Activated naive CD8-positive, alpha-beta T cell treated with anti-CD3 and anti-CD28 coated beads, Interleukin-2, amount 50 U/mL, for 24 hours (primary cell): Measurements from ENCODE around the gene FSHR.

Experiments
- ATAC-seq: fragments of 150-1000 bp; cut with Tn5 transposase; one replicate; pipeline ENCODE4 v1.10.0; 2021
- DNase-seq: peaks from one replicate; pipeline ENCODE4 v3.0.0; 2021
- H3K27ac Mint-ChIP-seq: one replicate; pipeline ENCODE4 v1.8.0; 2021; ENCODE audit warnings: mild to moderate bottlenecking, mixed read lengths
- H3K27me3 Mint-ChIP-seq: one replicate; pipeline ENCODE4 v1.8.0; 2021; ENCODE audit warnings: mixed read lengths
- H3K36me3 Mint-ChIP-seq: one replicate; pipeline ENCODE4 v1.8.0; 2021; ENCODE audit warnings: low read depth, mixed read lengths
- H3K4me1 Mint-ChIP-seq: one replicate; pipeline ENCODE4 v1.8.0; 2021; ENCODE audit warnings: mixed read lengths
- H3K4me3 Mint-ChIP-seq: one replicate; pipeline ENCODE4 v1.8.0; 2021; ENCODE audit warnings: mild to moderate bottlenecking, moderate library complexity, mixed read lengths
- H3K9me3 Mint-ChIP-seq: one replicate; pipeline ENCODE4 v1.8.0; 2021; ENCODE audit warnings: mixed read lengths

Gene FSHR

GRCh38 chr2:49070716-49071115 is 83.6 kb downstream of the FSHR start:
- no peak overlapping the region for H3K4me3 Mint-ChIP-seq
- ATAC-seq = no peak
- DNase-seq = no peak
- H3K4me1 Mint-ChIP-seq = no peaks in the 10 kb centered on the region
- H3K27me3 Mint-ChIP-seq = no peaks in the 10 kb centered on the region
- H3K9me3 Mint-ChIP-seq = peaks cover 7% of the 10 kb centered on the region
- H3K36me3 Mint-ChIP-seq = no peaks in the 10 kb centered on the region
- H3K27ac Mint-ChIP-seq = no peak overlapping the region

GRCh38 chr2:49069829-49070228 is 84.5 kb downstream of the FSHR start:
- H3K36me3 Mint-ChIP-seq = no peaks in the 10 kb centered on the region
- no peak for DNase-seq

GRCh38 chr2:49068613-49069012 is 85.7 kb downstream of the FSHR start:
- H3K27ac Mint-ChIP-seq = no peak overlapping the region
- DNase-seq (no peak), ATAC-seq (no peak)
- no peak overlapping the region for H3K4me3 Mint-ChIP-seq
- no peaks in the 10 kb centered on the region for H3K36me3 Mint-ChIP-seq
- H3K9me3 Mint-ChIP-seq = no peaks in the 10 kb centered on the region
- H3K27me3 Mint-ChIP-seq = no peaks in the 10 kb centered on the region
- no peaks in the 10 kb centered on the region for H3K4me1 Mint-ChIP-seq

More at GRCh38 chr2:49069829-49070228, 84.5 kb downstream of the FSHR start:
- H3K27ac Mint-ChIP-seq = no peak overlapping the region
- no peaks in the 10 kb centered on the region for H3K27me3 Mint-ChIP-seq
- peaks cover 7% of the 10 kb centered on the region for H3K9me3 Mint-ChIP-seq
- H3K4me1 Mint-ChIP-seq = no peaks in the 10 kb centered on the region
- H3K4me3 Mint-ChIP-seq = no peak overlapping the region
- ATAC-seq = no peak

GRCh38 chr2:49067971-49068370 is 86.3 kb downstream of the FSHR start:
- DNase-seq = no peak
- Mint-ChIP-seq H3K27me3 (no peaks in the 10 kb centered on the region), H3K27ac (no peak overlapping the region), H3K4me3 (no peak overlapping the region), H3K36me3 (no peaks in the 10 kb centered on the region), H3K9me3 (no peaks in the 10 kb centered on the region), H3K4me1 (no peaks in the 10 kb centered on the region)
- ATAC-seq = no peak

- H3K9me3 Mint-ChIP-seq = peaks cover 18% of the 10 kb centered on the region
- no peak for ATAC-seq
- H3K27ac Mint-ChIP-seq = no peak overlapping the region
- H3K27me3 Mint-ChIP-seq = peaks cover 2% of the 10 kb centered on the region
- DNase-seq = no peak
- no peaks in the 10 kb centered on the region for H3K4me1 Mint-ChIP-seq
- no peaks in the 10 kb centered on the region for H3K36me3 Mint-ChIP-seq
- no peak overlapping the region for H3K4me3 Mint-ChIP-seq
These were observed 101.2 kb downstream of the FSHR start for GRCh38 chr2:49053156-49053555.

GRCh38 chr2:49050265-49050664 is 104.0 kb downstream of the FSHR start:
- Mint-ChIP-seq H3K27me3 (peaks cover 2% of the 10 kb centered on the region), H3K9me3 (no peaks in the 10 kb centered on the region), H3K4me3 (no peak overlapping the region), H3K27ac (no peak overlapping the region), H3K36me3 (no peaks in the 10 kb centered on the region), H3K4me1 (no peaks in the 10 kb centered on the region)
- DNase-seq (no peak), ATAC-seq (no peak)

GRCh38 chr2:49049161-49049560 is 105.2 kb downstream of the FSHR start:
- DNase-seq (no peak), ATAC-seq (no peak)
- H3K4me3 Mint-ChIP-seq = no peak overlapping the region
- no peaks in the 10 kb centered on the region for H3K4me1 Mint-ChIP-seq
- H3K27me3 Mint-ChIP-seq = peaks cover 2% of the 10 kb centered on the region
- H3K36me3 Mint-ChIP-seq = no peaks in the 10 kb centered on the region
- H3K9me3 Mint-ChIP-seq = no peaks in the 10 kb centered on the region
- H3K27ac Mint-ChIP-seq = no peak overlapping the region

GRCh38 chr2:49045083-49045482 is 109.2 kb downstream of the FSHR start:
- Mint-ChIP-seq H3K4me3 (no peak overlapping the region), H3K27me3 (no peaks in the 10 kb centered on the region), H3K36me3 (no peaks in the 10 kb centered on the region), H3K9me3 (no peaks in the 10 kb centered on the region), H3K27ac (no peak overlapping the region), H3K4me1 (no peaks in the 10 kb centered on the region)
- no peak for ATAC-seq
- DNase-seq = no peak

GRCh38 chr2:49044350-49045079 is 109.8 kb downstream of the FSHR start:
- no peaks in the 10 kb centered on the region for H3K27me3 Mint-ChIP-seq
- no peaks in the 10 kb centered on the region for H3K9me3 Mint-ChIP-seq
- H3K4me1 Mint-ChIP-seq = no peaks in the 10 kb centered on the region
- H3K27ac Mint-ChIP-seq = no peak overlapping the region
- H3K36me3 Mint-ChIP-seq = no peaks in the 10 kb centered on the region
- H3K4me3 Mint-ChIP-seq = no peak overlapping the region
- DNase-seq = no peak
- no peak for ATAC-seq

- no peaks in the 10 kb centered on the region for H3K27me3 Mint-ChIP-seq
- ATAC-seq (no peak), DNase-seq (no peak)
- H3K4me1 Mint-ChIP-seq = no peaks in the 10 kb centered on the region
- no peaks in the 10 kb centered on the region for H3K36me3 Mint-ChIP-seq
- H3K27ac Mint-ChIP-seq = no peak overlapping the region
- H3K9me3 Mint-ChIP-seq = no peaks in the 10 kb centered on the region
- no peak overlapping the region for H3K4me3 Mint-ChIP-seq
These were observed 110.8 kb downstream of the FSHR start for GRCh38 chr2:49043405-49043982.

GRCh38 chr2:49042488-49042887 is 111.8 kb downstream of the FSHR start:
- H3K27ac Mint-ChIP-seq = no peak overlapping the region
- H3K4me3 Mint-ChIP-seq = no peak overlapping the region
- ATAC-seq (no peak), DNase-seq (no peak)
- H3K36me3 Mint-ChIP-seq = no peaks in the 10 kb centered on the region
- H3K9me3 Mint-ChIP-seq = no peaks in the 10 kb centered on the region
- H3K27me3 Mint-ChIP-seq = no peaks in the 10 kb centered on the region
- no peaks in the 10 kb centered on the region for H3K4me1 Mint-ChIP-seq

GRCh38 chr2:49041061-49041460 is 113.3 kb downstream of the FSHR start:
- ATAC-seq (no peak), DNase-seq (no peak)
- Mint-ChIP-seq H3K9me3 (no peaks in the 10 kb centered on the region), H3K36me3 (no peaks in the 10 kb centered on the region), H3K27me3 (no peaks in the 10 kb centered on the region), H3K27ac (no peak overlapping the region), H3K4me1 (no peaks in the 10 kb centered on the region), H3K4me3 (no peak overlapping the region)

- Mint-ChIP-seq H3K27me3 (no peaks in the 10 kb centered on the region), H3K9me3 (no peaks in the 10 kb centered on the region), H3K27ac (no peak overlapping the region), H3K4me1 (no peaks in the 10 kb centered on the region), H3K36me3 (no peaks in the 10 kb centered on the region), H3K4me3 (no peak overlapping the region)
- DNase-seq (no peak), ATAC-seq (no peak)
These were observed 117.1 kb downstream of the FSHR start for GRCh38 chr2:49037197-49037596.

- no peak overlapping the region for H3K27ac Mint-ChIP-seq
- H3K4me3 Mint-ChIP-seq = no peak overlapping the region
- ATAC-seq (no peak), DNase-seq (no peak)
- H3K27me3 Mint-ChIP-seq = no peaks in the 10 kb centered on the region
- no peaks in the 10 kb centered on the region for H3K36me3 Mint-ChIP-seq
- H3K9me3 Mint-ChIP-seq = no peaks in the 10 kb centered on the region
- no peaks in the 10 kb centered on the region for H3K4me1 Mint-ChIP-seq
These were observed 118.8 kb downstream of the FSHR start for GRCh38 chr2:49035481-49035880.

- ATAC-seq = no peak
- Mint-ChIP-seq H3K9me3 (no peaks in the 10 kb centered on the region), H3K36me3 (no peaks in the 10 kb centered on the region), H3K4me1 (no peaks in the 10 kb centered on the region), H3K27ac (no peak overlapping the region), H3K4me3 (no peak overlapping the region), H3K27me3 (no peaks in the 10 kb centered on the region)
- DNase-seq = no peak
These were observed 120.7 kb downstream of the FSHR start for GRCh38 chr2:49033394-49034185.
